OCI-LY7 (cell line): ENCODE data around the gene SPTB.

Experiments used
- EZH2phosphoT487 ChIP-seq: fragments of 200-600 bp; sonication (generic); IDR thresholded peaks from 2 replicates; pipeline ENCODE4 v1.6.1; 2018; ENCODE audit warnings: low read depth, borderline replicate concordance, mild to moderate bottlenecking, mixed run types, antibody characterized with exemption, low read length, moderate library complexity, mixed read lengths
- TF ChIP-seq, protein P1 (sequence below): fragments of 200-600 bp; sonication (generic); conservative IDR thresholded peaks from 2 replicates; pipeline ENCODE4 v1.5.1; 2014; ENCODE audit warnings: mild to moderate bottlenecking, antibody characterized with exemption, low read length, moderate library complexity, mixed read lengths

DNA sequence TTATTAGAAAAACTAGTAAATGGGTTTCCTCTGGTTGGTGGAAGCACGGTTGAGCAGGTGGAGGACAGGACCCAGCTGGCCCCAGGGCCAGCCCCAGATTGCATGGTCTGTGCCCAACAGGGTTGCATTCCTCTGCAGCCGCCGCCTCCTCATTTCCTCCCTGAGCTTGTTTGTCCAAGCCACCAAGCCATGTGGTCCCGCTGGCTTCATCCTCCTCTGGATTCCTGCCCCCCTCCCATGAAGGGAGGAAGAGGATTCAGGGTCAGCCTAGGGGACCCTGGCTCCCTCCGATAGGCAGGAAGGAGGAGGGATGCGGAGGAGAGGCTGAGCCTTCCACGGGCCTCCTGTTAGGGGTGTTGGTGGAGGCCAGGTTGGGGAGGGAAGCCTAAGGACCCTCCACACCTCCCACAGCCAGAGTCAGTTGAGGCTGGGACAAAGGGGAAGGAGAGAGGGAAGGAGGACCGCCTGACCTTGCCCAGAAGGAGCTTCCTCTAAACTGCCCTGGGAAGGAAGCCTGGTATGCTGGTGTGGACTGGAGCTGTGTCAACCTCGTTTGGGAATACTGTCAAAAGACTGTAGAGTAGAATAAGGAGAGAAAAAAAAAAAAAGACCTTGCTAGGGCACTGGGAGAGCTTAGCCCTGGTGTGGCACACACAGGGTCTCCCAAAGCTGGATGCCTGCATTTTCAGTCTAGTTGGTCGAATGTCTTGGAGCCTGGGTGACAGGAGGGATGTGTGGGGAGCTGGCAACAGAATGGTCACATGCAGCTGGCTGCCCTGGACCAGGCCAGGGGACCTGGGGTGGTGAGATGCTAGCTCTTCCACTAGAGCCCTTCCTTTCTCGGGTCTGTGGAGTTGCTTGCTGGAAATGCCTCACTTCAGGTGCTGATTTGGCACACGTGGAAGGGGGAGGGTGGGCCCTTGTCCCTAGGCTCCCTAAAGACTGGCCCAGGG lies 133.1 kb downstream of the SPTB start:
- TF ChIP-seq, protein P1, sequence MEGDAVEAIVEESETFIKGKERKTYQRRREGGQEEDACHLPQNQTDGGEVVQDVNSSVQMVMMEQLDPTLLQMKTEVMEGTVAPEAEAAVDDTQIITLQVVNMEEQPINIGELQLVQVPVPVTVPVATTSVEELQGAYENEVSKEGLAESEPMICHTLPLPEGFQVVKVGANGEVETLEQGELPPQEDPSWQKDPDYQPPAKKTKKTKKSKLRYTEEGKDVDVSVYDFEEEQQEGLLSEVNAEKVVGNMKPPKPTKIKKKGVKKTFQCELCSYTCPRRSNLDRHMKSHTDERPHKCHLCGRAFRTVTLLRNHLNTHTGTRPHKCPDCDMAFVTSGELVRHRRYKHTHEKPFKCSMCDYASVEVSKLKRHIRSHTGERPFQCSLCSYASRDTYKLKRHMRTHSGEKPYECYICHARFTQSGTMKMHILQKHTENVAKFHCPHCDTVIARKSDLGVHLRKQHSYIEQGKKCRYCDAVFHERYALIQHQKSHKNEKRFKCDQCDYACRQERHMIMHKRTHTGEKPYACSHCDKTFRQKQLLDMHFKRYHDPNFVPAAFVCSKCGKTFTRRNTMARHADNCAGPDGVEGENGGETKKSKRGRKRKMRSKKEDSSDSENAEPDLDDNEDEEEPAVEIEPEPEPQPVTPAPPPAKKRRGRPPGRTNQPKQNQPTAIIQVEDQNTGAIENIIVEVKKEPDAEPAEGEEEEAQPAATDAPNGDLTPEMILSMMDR: no peak
- no peak for TF ChIP-seq EZH2phosphoT487
